A549 treated with AZD2906 at 1 μM for 4 hours (cell line): ENCODE measurements around the gene ZNF675. TPM values are rescaled to one million over a fixed set of nuclear protein-coding genes. Genes with fewer than 3 reads are reported as not detected.

ENCODE experiments used
- total RNA-seq: library from RNA; stranded (reverse); fragments of 200-300 nt; extraction: Qiagen RNA extraction; gene quantifications from 5 replicates; pipeline ENCODE4 v1.2.3, GENCODE V29; 2022

Gene ZNF675
- 2.7 to 4.0 TPM (median 3.0 TPM) in 5 replicates for total RNA-seq

DNA sequence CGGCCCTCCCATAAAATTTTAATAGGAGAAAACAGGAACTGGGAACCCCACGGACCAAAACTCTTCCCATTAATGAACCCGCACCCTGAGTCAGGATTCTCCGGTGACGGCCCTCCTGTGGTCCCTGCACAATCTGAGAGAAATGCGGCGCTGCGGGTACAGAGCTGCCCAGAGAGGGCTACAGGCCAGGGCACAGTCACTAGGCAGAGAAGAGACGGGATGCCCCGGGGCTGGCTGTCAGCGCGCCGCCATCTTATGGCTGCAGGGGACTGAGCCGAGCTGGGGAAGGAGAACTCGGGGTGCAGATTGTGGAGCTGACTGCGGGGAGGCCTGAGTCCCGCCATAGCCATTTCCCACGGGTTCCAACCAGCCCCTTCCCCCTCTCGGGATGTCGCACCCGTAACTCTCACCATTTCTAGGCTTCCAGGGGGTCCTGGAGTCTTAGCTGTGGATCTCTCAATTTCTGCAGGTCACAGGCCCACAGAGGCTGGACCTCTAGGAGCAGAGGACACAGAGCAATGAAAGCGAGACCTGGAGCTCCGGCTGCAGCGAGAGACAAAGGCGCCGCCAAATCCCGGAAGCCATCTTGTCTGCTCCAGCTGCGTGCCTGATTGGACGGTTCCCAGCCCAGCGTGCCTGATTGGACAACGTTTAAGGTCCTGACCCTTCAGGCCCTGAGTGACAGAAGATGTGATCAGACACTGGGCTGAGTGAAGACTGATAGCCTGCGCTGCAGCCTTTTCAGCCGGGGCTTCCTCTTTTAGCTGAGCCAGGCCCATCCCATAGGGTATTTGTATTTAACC, at the start of gene ZNF675:
Gene ZNF675, minus strand, starts transcription at position 592 of the 803 bp plus-strand sequence. Its CDS starts 179 bp downstream, at position 413.

Other genes with a start within 250 kb of the ZNF675 start
- 0.01 TPM in 1 of 5 replicates, not detected in the others for gene ZNF681, start 71.7 kb upstream of the ZNF675 start, total RNA-seq
- 0.41 to 0.60 TPM (median 0.46 TPM) in 5 replicates for gene ZNF726, start 227.7 kb upstream of the ZNF675 start, total RNA-seq